HG03457 (cell line): ENCODE results near the gene CDK6.

Source experiments
- ATAC-seq: cut with Tn5 transposase; IDR thresholded peaks from one replicate; pipeline ENCODE4 v1.9.1; 2021; ENCODE audit warnings: moderate number of reproducible peaks; ENCODE audit not compliant: unreplicated experiment

CDK6 gene

DNA sequence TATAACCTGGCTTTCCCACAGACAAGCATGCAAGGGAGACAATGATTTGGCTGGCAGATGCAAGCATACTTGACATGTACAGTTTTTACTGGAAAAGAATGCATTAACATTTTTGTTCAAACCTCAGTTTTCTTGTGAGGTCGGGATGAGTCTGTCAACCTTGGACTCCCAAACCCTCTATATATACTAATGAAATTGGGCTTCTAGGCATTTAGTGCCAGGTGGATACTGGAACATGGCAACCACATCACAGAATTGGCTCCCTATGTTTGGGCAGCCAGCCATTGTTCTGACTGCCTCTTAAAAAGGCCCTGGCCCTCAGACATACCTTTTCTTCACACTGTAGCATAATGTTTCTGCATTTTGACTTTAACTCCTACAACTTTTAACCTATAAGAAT lies 39.1 kb downstream of the CDK6 start:
- no peak for ATAC-seq

DNA sequence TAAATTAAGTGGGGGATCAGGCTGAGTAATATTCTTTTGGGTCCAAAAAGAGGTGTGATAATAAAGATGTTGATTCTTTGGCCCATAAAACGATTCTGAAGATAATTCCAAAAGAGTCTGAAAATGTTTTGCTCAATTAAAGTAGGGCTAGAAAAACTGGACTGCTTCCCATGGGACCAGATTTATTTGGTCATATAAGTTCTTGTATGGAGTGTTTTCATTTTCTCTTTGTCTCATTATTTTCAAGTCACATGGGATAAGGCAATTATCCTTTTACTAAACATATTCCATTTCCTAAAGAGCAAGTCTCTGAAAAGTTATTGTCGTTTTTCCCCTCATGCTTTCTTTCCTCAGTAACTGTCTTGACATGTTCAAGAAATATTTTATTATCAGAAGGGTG lies 41.5 kb downstream of the CDK6 start:
- no peak for ATAC-seq

DNA sequence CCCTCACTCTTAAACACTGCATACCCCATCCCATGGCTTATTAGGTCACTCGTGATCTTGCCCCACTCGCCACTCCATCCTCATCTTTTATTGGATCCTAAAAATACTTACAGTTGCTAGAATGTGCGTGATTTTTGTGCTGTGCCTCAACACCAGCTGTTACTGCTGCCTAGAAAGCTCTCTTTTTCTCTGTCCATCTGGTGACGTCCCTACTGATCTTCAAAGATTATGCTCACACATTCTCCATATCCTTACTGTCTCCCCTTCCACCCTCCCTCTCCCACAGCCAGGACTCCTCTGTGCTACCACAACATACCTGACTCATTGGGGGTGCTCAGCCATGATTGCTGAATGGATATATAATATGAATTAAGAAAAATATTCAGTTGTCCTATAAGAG lies 42.0 kb downstream of the CDK6 start:
- no peak for ATAC-seq

DNA sequence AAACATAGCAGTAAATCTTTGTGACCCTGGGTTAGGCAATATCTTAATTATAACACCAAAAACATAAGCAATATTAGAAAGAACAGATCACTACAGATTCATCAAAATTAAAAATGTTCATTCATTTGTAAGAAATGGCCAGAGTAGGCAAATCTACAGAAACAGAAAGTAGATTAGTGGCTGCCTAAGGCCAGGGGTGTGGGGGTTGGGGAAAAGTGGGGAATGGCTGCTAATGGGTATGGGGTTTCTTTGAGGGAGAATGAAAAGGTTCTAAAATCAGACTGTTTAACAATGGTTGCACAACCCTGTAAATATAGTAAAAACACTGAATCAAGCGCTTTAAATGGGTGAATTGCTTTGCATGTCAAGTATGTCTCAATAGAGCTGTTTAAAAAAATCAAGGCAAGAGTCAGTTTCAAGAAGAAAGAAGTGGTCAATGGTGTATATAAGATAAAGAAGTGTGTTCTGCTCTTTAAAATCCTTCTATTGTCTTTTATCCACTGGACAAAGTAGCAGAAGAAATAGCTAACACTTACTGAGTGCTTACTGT lies 42.6 kb downstream of the CDK6 start:
- no peak for ATAC-seq

DNA sequence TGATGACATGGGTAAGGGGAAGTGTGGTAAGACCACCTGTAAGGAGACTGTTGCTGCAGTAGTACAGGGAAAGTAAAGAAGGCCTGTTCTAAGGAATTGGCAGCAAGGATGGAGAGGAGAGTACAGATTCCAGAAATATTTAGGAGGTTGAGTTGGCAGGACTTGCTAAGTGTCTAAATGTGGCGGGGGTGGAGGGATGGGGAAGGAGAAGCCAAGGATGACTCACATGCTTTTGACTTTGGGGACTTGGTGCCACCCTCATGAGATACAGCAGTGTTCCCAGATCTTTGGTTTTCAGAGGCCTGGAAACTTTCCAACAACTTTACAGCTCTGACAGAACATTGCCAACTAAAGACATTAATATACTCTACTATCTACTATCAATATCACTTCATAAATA lies 45.4 kb downstream of the CDK6 start:
- ATAC-seq, result no peak

DNA sequence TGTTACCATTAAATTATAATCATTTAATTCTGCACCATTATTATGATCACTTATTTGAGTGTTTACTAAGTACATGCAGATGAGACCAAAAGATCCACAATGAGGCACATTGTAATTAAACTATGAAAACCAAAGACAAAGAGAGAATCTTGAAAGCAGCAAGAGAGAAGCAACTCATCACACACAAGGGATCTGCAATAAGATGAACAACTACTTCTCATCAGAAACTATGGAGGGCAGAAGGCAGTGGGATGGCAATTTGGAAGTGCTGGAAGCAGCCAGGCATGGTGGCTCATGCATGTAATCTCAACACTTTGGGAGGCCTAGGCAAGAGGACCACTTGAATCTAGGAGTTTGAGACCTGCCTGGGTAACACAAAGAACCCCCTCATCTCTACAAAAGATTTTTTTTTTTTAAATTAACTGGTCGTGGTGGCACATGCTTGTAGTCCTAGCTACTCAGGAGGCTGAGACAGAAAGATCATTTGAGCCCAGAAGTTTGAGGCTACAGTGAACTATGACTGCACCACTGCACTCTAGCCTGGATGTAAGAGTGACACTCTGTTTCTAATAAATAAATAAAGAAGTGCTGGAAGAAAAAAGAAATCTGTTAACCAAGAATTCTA lies 47.7 kb downstream of the CDK6 start:
- ATAC-seq, result no peak

DNA sequence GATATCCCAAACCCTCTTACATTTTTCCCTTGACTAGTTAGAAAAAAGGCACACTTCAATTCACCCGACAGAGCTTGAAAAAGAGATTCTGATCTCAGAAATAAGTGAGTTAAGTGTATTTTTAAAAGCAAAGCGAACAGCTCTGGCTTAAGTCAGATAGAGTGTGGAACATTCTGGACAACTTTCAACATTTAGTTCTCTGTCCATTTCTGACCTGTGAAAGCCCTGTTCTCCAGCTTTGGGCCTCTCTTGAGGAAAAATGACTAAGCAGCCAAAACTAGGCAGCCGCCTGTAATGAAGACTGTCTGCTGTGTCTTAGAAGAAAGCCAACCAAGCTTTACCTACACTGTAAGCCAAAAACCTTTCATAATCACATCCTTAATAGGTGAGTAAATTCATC lies 50.5 kb downstream of the CDK6 start:
- ATAC-seq, result no peak

DNA sequence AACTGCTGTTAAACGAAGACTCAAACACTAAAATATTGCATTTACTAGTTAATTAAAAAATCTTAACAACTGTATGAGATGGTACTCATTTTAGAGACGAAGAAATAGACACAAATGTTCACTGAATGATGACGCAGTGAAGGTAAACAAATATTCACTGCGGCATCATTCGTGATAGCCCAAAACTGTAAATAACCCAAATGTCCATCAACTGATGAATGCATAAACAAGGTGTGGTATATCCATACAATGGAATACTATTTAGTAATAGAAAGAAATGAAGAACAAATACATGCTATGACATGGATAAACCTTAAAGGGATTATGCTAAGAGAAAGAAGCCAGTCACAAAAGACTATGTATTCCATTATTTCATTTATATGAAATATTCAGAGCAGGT lies 51.4 kb downstream of the CDK6 start:
- no peak for ATAC-seq

DNA sequence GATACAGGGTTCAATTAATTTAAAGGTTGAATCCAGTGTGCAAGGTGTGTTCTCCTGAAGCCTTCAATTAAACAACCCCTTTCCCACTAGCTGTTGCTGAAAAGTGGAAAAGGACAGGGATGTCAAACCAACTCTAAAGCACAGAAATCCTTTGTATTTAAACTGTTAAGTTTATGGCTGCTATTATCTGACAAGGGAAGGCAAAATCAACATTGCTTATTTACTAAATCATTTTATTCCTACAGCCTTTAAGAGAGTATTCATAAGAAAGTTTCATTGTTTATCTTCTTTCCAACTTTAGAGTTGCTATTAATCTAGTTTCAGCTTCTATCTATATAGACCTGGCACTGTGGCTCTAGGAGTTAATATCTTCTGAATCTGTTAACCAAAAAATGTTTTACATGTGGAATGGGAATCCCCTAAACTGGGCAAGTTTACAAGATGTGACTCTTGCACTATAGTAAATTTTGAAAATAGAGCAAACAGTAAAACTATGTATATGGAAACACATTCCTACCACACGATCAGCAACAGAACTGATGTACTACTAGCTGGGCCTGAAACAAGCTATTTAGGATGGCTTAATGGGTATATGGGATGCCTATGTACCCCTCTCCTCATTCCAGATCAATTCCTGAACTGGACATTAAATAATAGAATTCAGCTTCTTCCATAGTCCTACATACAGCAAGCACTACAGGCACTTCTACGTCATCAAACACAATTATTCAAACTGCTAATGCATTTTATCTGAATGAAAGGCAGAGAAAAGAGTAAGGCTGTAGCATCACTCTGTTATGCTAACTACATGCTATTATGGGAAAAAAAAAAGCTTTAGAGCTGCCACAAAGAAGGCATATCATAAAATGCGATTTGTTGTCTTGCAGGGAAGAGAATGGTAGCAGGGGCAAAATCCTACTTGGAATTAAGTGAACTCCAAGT lies 52.8 kb downstream of the CDK6 start:
- ATAC-seq, result no peak

DNA sequence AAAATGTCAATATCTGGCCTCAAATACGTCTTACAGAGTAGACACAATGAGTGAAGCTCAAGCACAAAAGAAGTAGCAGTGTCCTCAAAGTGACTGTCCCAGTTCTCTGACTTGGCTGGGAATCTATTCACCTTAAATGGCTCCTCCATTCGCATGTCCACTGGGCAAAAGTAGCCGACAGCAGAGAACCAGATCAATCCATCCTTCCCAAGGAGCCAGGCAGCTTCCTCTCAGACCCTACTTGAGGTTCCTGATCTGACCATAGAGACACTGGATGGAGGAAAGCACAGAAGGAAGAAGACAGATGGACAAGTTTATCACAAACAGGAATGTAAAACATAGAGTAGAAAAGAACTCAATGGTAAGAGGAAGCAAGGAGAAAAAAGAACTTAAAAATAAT lies 53.5 kb downstream of the CDK6 start:
- no peak for ATAC-seq

DNA sequence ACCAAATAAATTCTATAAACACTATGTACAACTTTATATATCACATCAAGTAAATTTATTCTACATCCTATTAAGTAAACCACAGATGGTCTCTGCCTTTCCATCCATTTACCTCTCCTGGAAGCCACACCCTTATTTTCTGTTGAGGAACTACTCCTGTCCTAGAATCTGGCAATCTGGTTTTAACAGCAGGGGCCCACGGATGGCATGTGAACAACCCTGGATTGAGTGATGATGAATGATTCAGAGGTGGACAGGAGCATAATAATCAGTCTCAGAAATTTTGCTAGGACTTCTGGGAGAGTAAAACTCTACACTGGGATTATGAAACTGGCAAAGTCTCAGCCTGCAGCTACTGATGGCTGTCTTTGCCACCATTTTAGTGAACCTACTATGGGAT lies 54.1 kb downstream of the CDK6 start:
- no peak for ATAC-seq

DNA sequence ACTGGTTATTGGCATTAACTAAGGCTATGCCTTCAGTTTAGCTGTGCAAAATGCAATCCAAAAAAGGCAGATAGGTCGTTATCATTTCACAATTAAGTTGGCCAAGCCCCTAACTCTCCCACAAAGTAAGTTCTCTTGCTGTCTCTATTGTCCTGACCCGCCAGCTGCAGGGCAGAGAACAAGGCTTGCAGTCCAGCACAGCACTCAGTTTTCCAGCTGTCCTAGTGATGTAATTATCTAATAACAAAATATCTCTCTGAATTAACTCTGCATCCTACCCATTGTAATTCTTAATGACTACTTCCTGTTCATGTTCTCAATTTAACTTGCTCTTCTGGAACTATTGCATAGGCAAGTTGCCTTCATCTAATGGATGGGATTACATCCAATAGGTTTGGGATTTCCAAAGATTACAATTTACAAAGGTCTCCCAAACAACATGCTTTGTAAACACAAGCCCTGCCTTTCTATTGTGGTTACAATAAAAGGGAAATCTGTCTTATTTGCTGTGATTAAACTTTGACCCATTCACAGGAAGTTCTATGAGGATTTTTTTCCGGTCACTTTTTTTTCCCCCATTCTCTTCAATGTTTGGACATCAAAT lies 55.2 kb downstream of the CDK6 start:
- no peak for ATAC-seq

DNA sequence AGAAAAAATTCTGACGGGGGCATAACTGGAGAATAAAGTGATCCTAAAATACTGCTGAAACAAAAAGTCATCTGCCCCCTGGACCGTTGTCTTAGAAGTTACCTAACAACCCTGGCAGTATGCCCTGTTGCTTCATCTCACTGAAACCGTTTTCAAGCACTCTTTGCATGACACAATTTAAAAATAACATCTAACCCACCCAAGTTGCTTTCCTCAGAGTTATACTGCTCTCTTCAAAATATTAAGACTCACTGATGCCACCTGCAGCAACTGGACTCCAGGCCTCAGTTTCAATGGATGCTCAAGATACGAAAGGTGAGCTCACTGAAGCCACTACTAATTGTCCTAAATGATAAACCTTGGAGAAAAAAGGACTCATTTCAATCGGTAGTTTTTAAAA lies 57.4 kb downstream of the CDK6 start:
- no peak for ATAC-seq

DNA sequence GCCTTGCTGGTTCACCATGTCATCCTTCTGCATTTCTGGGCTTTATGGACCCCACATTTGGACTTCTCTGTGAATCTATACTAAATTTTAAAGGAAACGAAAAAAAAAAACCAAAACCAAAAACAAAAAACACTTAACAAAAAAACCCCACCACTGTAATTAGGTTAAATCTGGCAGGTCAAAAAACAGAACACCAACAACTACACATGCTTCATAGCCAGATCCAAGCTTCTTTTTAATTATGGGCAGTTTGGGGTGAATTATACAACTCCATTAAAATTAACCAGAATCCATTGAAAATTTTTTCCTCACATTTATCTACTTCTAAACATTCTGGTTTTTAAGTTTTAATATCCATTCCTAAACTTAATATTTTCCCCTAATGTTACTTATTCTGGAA lies 58.4 kb downstream of the CDK6 start:
- no peak for ATAC-seq

DNA sequence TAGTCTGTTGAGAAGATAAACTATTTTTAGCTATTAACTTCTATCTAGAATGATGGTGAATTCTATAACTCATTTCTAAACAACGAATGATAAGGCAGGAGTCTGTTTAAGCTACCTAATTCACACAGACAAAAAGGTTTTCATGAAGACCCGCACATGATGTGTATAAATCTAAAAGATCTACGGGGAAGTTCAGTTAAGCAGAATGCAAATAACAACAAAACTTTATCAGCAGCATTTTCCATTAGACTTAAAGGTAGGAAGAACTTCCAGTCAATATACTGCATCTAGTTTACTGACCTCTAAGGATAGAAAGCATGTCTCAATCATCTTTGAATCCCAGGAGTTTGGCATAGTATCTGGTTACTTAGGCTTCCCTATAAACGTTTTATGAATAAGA lies 62.6 kb downstream of the CDK6 start:
- no peak for ATAC-seq

DNA sequence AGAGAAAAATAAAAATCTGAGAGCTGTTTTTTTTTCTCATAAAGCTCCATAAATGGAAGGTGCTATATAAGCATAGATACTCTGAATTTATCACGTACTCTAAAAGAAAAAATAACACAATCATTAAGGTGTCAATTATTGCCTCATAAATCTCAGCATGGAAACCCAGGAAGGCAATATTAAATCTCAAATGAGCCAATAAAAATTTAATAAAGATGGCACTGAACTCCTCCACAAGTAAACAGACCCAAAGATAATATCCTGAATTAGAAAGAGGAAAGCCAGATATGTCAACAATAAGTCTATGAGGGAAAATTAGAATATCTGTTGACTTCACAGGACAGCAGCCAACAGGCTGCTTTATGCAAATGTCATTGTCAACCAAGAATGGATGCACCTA lies 66.5 kb downstream of the CDK6 start:
- no peak for ATAC-seq

DNA sequence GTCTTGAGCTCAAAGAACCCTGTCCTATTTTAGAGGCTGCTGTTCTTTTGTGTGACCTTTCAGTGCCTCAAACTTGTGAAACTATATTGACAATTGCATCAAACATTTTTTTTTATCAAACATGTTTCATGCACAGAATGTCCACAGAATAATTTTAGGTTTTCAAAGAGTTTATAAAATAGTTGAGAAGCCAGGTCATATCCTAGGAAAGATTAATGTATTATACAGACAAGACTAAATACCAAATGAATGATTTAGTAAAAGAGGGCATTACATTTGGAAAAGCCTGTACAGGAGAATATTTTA lies 67.0 kb downstream of the CDK6 start:
- no peak for ATAC-seq

DNA sequence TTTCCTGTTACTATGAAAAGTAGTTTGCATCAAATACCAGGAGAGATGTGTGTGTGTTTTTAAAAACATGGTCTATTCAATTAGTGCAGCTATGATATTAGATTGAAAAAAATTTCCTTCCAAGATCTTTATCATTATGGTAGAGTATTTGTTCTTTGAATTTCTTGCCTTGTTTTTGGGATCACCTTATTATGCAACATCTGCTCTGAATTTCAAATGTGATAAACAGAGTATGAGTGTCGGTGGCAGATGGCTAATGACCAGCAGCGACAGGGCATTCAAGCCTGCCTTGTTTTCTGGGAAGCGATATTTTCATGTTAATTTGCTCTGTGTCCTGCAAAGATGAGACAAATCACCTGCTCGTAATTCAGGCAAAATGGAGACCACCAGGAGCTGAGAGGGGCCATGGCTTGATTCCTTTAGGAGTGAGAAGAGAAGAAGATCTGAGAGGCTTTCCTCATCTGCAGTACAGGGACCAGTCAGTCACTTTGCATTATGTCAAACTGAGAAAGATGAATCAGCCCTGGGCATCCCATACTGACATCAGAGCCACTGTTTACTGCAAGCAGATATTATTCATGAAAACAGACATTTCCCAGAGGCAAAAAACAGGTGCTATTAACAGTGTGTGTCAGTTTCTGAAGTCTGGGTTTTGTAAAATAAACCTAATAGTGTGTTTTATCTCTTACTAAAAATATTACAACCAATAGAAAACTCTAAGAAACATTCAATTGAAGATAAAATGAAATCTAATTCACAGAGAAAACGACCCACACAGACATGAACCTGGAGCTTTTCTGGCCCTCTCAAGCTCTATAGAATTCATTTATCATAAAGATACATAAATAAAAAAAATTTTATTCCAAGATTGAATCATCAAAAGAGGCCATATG lies 67.6 kb downstream of the CDK6 start:
- ATAC-seq, result peak; percentile 74

DNA sequence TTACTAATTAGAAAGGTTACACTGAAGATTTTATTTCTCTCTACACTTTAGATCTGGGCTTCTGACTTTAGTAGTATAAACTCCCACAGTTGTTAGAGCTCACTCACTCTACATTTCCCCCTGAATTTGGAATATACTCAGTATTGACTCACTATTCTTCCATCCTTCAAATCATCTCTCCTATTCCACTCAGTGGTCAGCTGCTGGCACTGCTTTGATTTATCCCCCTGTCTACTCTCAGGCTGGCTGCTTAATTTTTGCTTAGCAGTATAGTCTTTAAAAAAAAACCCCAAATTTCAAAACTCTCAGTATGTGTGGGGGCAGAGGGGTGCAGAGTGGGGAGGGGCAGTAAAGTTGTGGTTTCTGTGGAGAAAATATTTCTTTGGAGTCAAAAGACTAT lies 68.9 kb downstream of the CDK6 start:
- no peak for ATAC-seq

DNA sequence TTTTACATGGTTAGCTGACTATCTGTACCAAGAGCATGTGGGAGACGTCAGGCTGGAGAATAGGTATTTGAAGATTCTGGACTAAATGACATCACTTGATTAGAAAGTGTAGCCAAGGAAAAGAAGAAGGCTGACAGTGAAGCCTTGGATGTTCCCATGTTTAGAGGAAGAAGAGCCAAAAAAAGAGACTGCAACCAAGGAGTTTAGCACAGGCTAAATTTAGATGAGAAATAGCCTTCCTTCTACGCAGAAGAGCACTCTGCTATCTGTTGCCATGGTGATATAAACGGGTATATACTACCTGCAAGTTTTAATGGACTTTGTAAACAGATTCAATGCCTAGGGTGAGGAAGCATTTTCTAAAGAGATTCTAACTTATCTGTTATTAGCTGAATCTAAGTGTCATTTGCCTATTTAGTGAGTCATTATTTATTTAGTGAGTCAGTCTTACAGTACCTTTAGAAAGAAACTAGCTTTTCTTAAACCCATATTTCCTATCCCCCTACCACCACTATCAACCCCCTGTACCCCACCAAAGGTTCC lies 69.8 kb downstream of the CDK6 start:
- ATAC-seq, result no peak

DNA sequence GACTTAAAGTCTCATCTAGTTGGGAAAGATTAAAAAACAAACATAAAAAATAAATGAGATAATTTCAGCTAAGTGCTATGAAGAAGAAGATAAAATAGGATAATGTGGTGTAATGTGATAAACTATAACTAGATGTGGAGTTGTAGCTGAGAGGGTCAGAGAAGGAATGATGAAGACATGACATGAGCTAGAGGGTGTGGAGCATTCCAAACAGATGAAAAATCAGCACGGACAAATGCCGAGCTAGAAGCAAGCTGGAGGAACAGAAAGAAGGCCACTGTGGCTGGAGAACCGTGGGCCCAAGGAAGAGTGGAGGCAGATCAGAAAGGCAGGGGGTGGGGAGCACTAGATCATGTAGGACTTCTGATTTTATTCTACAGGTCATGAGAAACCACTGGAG lies 70.6 kb downstream of the CDK6 start:
- ATAC-seq, result no peak
